Mesendoderm (in vitro differentiated cells): ENCODE results near the gene PRKAB1.
"Not testable (repeated sequence)": the region's sequence is repeated elsewhere in the genome, so short reads cannot be mapped to it uniquely, and the experiment has no call there.

ENCODE experiments used
- DNase-seq: peaks from one replicate; pipeline ENCODE4 v3.0.0; 2013
- H2AK5ac ChIP-seq: 2 replicates; pipeline ENCODE4 v1.6.1; 2013; ENCODE audit warnings: low read length, inconsistent platforms
- H2BK120ac ChIP-seq: 2 replicates; pipeline ENCODE4 v1.6.1; 2013; ENCODE audit warnings: low read depth, mild to moderate bottlenecking, low read length, moderate library complexity, mixed read lengths
- H2BK15ac ChIP-seq: replicated peaks from 2 replicates; pipeline ENCODE4 v1.6.1; 2013; ENCODE audit warnings: low read depth, mild to moderate bottlenecking, moderate library complexity
- H2BK5ac ChIP-seq: 2 replicates; pipeline ENCODE4 v1.6.1; 2013; ENCODE audit warnings: low read length, inconsistent platforms
- H3K18ac ChIP-seq: 2 replicates; pipeline ENCODE4 v1.6.1; 2013; ENCODE audit warnings: mild to moderate bottlenecking, low read length, mixed read lengths
- H3K23ac ChIP-seq: one replicate; pipeline ENCODE4 v1.6.1; 2013; ENCODE audit warnings: low read length
- H3K27ac ChIP-seq: 2 replicates; pipeline ENCODE4 v1.5.1; 2013; ENCODE audit warnings: low read depth, mild to moderate bottlenecking, inconsistent platforms, low read length, moderate library complexity
- H3K27me3 ChIP-seq: 2 replicates; pipeline ENCODE4 v1.6.1; 2013; ENCODE audit warnings: low read length, control low read depth, mild to moderate bottlenecking, inconsistent platforms; ENCODE audit not compliant: insufficient read depth, poor library complexity
- H3K36me3 ChIP-seq: 2 replicates; pipeline ENCODE4 v1.6.1; 2013; ENCODE audit warnings: low read length, inconsistent platforms; ENCODE audit not compliant: control insufficient read depth, insufficient read depth
- H3K4ac ChIP-seq: one replicate; pipeline ENCODE4 v1.6.1; 2013; ENCODE audit warnings: low read depth, mild to moderate bottlenecking, low read length, moderate library complexity
- H3K4me1 ChIP-seq: 2 replicates; pipeline ENCODE4 v1.6.1; 2013; ENCODE audit warnings: low read depth, low read length, inconsistent platforms; ENCODE audit not compliant: control insufficient read depth
- H3K4me2 ChIP-seq: 2 replicates; pipeline ENCODE4 v1.6.1; 2013; ENCODE audit warnings: low read length
- H3K4me3 ChIP-seq: 2 replicates; pipeline ENCODE4 v1.5.1; 2013; ENCODE audit warnings: mild to moderate bottlenecking, low read length
- H3K56ac ChIP-seq: one replicate; pipeline ENCODE4 v1.6.1; 2013; ENCODE audit warnings: low read length
- H3K79me1 ChIP-seq: 2 replicates; pipeline ENCODE4 v1.6.1; 2013; ENCODE audit warnings: low read length, inconsistent platforms
- H3K79me2 ChIP-seq: 2 replicates; pipeline ENCODE4 v1.6.1; 2013; ENCODE audit warnings: mild to moderate bottlenecking, low read length; ENCODE audit not compliant: control insufficient read depth, insufficient read depth
- H3K9ac ChIP-seq: 2 replicates; pipeline ENCODE4 v1.6.1; 2013; ENCODE audit warnings: low read length, inconsistent platforms
- H4K5ac ChIP-seq: one replicate; pipeline ENCODE4 v1.6.1; 2013; ENCODE audit warnings: low read length
- H4K8ac ChIP-seq: one replicate; pipeline ENCODE4 v1.6.1; 2013; ENCODE audit warnings: low read depth, mild to moderate bottlenecking, control low read depth, low read length, moderate library complexity
- WGBS: extraction: QIAGEN DNeasy Blood & Tissue Kit; methylation state at CpG from one replicate; pipeline ENCODE4 v1.1.7; 2013; ENCODE audit warnings: low lambda C conversion rate, missing lambda C conversion rate; ENCODE audit not compliant: insufficient coverage; ENCODE audit errors: extremely low coverage; 5-methylcytosine and 5-hydroxymethylcytosine counted together

The PRKAB1 gene

DNA sequence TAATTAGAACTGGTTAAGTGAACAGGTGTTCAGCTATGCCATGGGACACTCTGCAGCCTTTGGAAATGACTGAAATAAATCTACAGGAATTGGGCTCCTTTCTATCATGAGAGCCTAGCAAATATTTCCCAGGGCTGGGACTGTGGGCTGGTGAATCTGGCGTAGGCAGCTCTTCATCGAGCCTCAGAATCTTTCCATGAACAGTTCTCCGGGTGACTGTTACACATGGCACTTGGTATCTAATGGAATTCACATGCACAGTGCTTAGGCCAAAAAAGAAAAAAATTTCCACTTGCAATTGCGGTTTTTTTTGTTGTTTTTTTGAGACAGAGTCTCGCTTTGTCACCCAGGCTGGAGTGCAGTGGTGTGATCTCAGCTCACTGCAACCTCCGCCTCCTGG, 32.1 kb downstream of the PRKAB1 start:
- Histone ChIP-seq H3K27me3 (no peaks in the 10 kb centered on the region), H3K79me1 (no peaks in the 10 kb centered on the region), H4K8ac (no peak overlapping the region), H3K36me3 (peaks cover 6% of the 10 kb centered on the region), H3K79me2 (no peaks in the 10 kb centered on the region), H3K4me1 (no peaks in the 10 kb centered on the region), H3K23ac (no peak overlapping the region), H2BK120ac (no peak overlapping the region), H3K4me2 (no peak overlapping the region), H3K4ac (no peak overlapping the region), H3K4me3 (no peak overlapping the region), H3K56ac (no peak overlapping the region), H3K9ac (no peak overlapping the region), H2BK5ac (no peak overlapping the region), H2BK15ac (no peak overlapping the region), H3K18ac (no peak overlapping the region), H4K5ac (no peak overlapping the region), H3K27ac (no peak overlapping the region), H2AK5ac (no peak overlapping the region)
- DNase-seq, result no peak
- no CpG with 5 or more reads among the region's 6 CpGs for WGBS

DNA sequence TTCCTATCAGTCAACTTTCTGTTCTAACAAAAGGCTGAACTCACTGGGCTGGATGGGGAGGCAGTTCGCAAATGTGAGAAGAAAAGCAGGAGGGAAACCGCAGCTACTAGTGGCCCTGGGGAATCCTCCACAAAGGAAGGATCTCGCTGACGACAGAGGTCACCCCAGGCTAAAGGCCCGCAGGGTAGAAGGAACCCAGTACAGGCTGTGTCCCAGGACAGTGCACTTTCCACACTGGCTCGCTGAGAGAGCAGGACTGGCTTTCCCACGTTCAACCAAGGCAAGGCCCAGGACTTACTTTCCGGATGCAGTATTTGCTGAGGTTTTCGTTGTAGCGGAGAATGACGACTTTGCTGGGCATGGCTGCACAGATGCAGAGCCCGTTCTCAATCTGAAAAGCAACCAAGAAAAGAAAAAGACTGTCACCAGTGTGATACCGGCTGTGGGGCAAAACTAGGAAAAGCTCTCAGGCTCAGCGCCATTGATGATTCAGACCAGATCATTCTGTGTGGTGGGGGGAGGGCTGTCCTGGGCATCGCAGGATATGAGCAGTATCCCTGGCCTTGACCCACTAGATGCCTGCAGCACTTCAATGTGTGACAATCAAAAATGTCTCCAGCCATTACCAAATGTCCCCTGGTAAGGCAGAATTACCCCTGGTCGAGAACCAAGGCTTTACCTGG, 36.3 kb downstream of the PRKAB1 start:
- H2BK5ac ChIP-seq, result no peak overlapping the region
- no peak overlapping the region for H2BK120ac ChIP-seq
- no peak overlapping the region for H3K56ac ChIP-seq
- H3K36me3 ChIP-seq, result peaks cover 6% of the 10 kb centered on the region
- no peaks in the 10 kb centered on the region for H3K79me1 ChIP-seq
- no peak overlapping the region for H3K27ac ChIP-seq
- no peak overlapping the region for H2AK5ac ChIP-seq
- no peak overlapping the region for H3K9ac ChIP-seq
- no peak overlapping the region for H3K4me2 ChIP-seq
- DNase-seq, result no peak
- no peak overlapping the region for H2BK15ac ChIP-seq
- no peak overlapping the region for H3K4ac ChIP-seq
- no peak overlapping the region for H3K23ac ChIP-seq
- H4K5ac ChIP-seq, result no peak overlapping the region
- no peak overlapping the region for H4K8ac ChIP-seq
- H3K27me3 ChIP-seq, result no peaks in the 10 kb centered on the region
- no peaks in the 10 kb centered on the region for H3K4me1 ChIP-seq
- H3K79me2 ChIP-seq, result no peaks in the 10 kb centered on the region
- WGBS, result no CpG with 5 or more reads among the region's 16 CpGs
- no peak overlapping the region for H3K18ac ChIP-seq
- H3K4me3 ChIP-seq, result no peak overlapping the region

DNA sequence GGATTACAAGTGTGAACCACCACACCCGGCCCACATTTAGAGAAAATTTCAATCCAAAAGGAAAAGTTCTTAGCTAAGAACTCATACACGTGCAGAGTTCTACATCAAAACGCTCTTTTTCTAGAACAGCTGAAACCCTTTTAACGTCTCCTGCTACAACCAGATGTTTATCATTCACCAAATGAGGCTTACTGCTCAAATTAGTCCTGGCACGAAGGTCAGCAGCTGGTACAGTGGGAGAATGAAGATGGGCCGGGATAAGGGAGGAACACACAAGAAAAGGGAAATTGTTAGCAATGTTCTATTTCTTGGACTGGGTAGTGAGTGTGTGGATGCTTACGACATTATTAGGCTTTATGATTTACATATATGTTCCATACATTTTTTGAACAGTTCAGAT, 37.2 kb downstream of the PRKAB1 start:
- Histone ChIP-seq H2BK5ac (no peak overlapping the region), H3K79me1 (no peaks in the 10 kb centered on the region), H4K8ac (no peak overlapping the region), H3K56ac (no peak overlapping the region), H2AK5ac (no peak overlapping the region), H3K27me3 (no peaks in the 10 kb centered on the region), H3K4me2 (no peak overlapping the region), H3K9ac (no peak overlapping the region), H3K4me3 (no peak overlapping the region), H3K23ac (no peak overlapping the region), H2BK120ac (no peak overlapping the region), H3K18ac (no peak overlapping the region), H4K5ac (no peak overlapping the region), H3K27ac (no peak overlapping the region), H3K4me1 (no peaks in the 10 kb centered on the region), H3K79me2 (no peaks in the 10 kb centered on the region), H2BK15ac (no peak overlapping the region), H3K4ac (no peak overlapping the region), H3K36me3 (peaks cover 4% of the 10 kb centered on the region)
- no peak for DNase-seq
- no CpG with 5 or more reads among the region's 7 CpGs for WGBS

DNA sequence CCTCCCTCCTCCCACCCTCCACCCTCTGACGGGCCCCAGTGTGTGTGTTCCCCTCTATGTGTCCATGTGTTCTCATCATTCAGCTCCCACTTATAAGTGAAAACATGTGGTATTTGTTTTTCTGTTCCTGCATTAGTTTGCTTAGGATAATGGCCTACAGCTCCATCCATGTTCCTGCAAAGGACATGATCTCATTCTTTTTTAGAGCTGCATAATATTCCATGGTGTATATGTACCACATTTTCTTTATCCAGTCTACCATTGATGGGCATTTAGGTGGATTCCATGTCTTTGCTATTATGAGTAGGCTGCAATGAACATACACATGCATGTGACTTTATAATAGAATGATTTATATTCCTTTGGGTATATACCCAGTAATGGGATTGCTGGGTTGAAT, 38.5 kb downstream of the PRKAB1 start:
- H3K56ac ChIP-seq, H3K27ac ChIP-seq, DNase-seq, H4K5ac ChIP-seq, H2BK120ac ChIP-seq, H2BK5ac ChIP-seq, H3K36me3 ChIP-seq, H3K27me3 ChIP-seq, H3K4me2 ChIP-seq, H3K4me1 ChIP-seq, H3K18ac ChIP-seq, H2BK15ac ChIP-seq, H4K8ac ChIP-seq, H3K79me1 ChIP-seq, H3K4ac ChIP-seq, H3K4me3 ChIP-seq, H2AK5ac ChIP-seq, H3K23ac ChIP-seq, H3K9ac ChIP-seq, H3K79me2 ChIP-seq: not testable (repeated sequence)
- no CpG with 5 or more reads among the region's 1 CpG for WGBS

DNA sequence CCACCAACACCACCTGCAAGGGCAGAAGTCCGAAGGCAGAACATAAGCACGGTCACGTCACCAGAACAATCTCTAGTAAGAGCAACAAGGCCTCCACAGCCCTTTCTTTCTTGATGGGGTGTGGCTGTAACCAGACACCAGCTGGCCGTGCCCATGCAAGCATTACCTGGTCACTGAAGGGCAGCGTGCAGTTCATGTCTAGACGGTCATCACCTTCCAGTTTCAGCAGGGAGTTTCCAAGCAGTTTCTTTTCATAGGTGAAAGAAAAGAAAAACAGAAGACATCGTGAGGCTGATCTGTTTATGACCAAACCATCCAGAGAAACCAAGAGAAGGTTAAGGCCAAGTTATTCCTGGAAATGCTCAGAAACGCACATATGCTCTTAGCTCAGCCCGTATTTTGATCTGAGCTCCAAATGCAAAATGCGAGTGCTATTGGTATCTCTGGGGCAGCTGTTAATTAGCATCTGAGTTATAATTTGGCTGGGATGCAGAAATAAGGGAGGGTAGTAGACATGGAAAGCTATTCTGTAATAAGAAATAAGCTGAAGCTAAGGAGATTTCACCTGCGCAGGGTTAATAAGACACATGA, 42.5 kb downstream of the PRKAB1 start:
- Histone ChIP-seq H3K18ac (no peak overlapping the region), H3K4me3 (no peak overlapping the region), H3K4ac (no peak overlapping the region), H2BK5ac (no peak overlapping the region), H3K36me3 (peaks cover 6% of the 10 kb centered on the region), H3K79me1 (no peaks in the 10 kb centered on the region), H4K8ac (no peak overlapping the region), H3K27me3 (no peaks in the 10 kb centered on the region), H3K79me2 (no peaks in the 10 kb centered on the region), H2BK15ac (no peak overlapping the region), H2BK120ac (no peak overlapping the region), H3K4me1 (no peaks in the 10 kb centered on the region), H4K5ac (no peak overlapping the region), H2AK5ac (no peak overlapping the region), H3K23ac (no peak overlapping the region), H3K9ac (no peak overlapping the region), H3K56ac (no peak overlapping the region), H3K4me2 (no peak overlapping the region), H3K27ac (no peak overlapping the region)
- WGBS, result no CpG with 5 or more reads among the region's 11 CpGs
- no peak for DNase-seq
